ENCODE data around the gene PDGFRA. TPM values are rescaled to one million over a fixed set of nuclear protein-coding genes. Genes with fewer than 3 reads are reported as not detected.

Gene PDGFRA
- total RNA-seq, 1 donor from 2014 or later, result 100 TPM

DNA sequence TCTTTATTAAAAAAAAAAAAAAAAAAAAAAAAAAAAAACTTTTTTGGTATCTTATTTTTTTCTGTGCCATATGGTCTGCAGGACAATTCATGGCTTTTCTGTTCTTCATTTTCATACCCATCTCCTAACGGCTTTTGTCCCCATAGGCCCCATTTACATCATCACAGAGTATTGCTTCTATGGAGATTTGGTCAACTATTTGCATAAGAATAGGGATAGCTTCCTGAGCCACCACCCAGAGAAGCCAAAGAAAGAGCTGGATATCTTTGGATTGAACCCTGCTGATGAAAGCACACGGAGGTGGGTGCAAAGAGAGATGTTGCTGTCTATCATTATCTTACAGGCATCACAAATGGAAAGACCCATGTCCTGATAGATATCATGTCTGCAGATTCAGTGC lies 49.1 kb downstream of the PDGFRA start:
- no peak overlapping the region for H3K4me3 Mint-ChIP-seq
- peaks cover 28% of the 10 kb centered on the region for H3K27me3 Mint-ChIP-seq (ENCODE audit: low read depth)
- peaks cover 12% of the 10 kb centered on the region for H3K4me1 Mint-ChIP-seq
- H3K36me3 Mint-ChIP-seq, result peaks cover 17% of the 10 kb centered on the region
- H3K9me3 Mint-ChIP-seq, result peaks cover 10% of the 10 kb centered on the region
- DNase-seq (ENCODE audit: low spot score in 2 of 2, unreplicated experiment in 2 of 2), result no peak
- H3K27ac Mint-ChIP-seq, result no peak overlapping the region
- TF ChIP-seq CTCF (IDR thresholded peaks at IDR 0.05; ENCODE audit: unreplicated experiment), result no peak

DNA sequence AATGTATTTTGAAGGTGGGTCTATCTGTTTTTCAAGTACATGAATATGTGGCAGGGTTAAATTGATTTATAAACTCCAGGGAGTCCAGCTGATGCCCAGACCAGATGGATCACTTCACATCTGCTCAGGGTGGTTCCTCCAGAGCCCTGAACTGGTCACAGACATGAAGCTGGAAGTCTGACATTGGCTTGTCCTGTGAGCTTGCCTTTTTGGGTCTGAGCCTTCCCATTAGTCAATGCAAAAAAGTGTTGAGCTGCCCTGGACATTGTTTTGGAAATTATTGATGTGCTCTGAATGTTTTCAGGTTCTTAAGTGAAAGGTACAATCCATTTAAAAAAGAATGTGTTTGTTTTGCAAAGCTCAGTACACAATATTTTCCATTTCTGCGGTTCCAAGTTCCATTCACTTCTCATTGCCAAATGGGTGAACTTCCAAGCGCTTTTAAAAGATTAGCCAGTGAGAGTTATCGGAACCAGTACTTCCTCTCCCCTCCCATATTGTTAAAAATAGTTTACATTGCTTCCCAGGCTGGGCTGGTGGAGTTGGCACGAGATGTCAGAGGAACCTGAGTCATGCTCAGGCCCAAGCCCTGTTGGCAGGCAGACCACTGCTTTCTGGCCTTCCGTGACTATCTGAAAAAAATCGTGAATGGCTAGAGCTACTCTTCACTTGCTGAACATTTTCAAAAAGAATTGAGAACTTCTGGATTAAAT lies 52.1 kb downstream of the PDGFRA start:
- peaks cover 23% of the 10 kb centered on the region for H3K36me3 Mint-ChIP-seq
- H3K27ac Mint-ChIP-seq, result no peak overlapping the region
- no peak overlapping the region for H3K4me3 Mint-ChIP-seq
- peaks cover 21% of the 10 kb centered on the region for H3K9me3 Mint-ChIP-seq
- DNase-seq (ENCODE audit: low spot score in 2 of 2, unreplicated experiment in 2 of 2), result no peak
- no peak for TF ChIP-seq CTCF (IDR thresholded peaks at IDR 0.05; ENCODE audit: unreplicated experiment)
- H3K27me3 Mint-ChIP-seq (ENCODE audit: low read depth), result peaks cover 16% of the 10 kb centered on the region
- H3K4me1 Mint-ChIP-seq, result peaks cover 12% of the 10 kb centered on the region

- H3K27me3 Mint-ChIP-seq (ENCODE audit: low read depth), result peaks cover 1% of the 10 kb centered on the region
- no peak overlapping the region for H3K4me3 Mint-ChIP-seq
- DNase-seq (ENCODE audit: low spot score in 2 of 2, unreplicated experiment in 2 of 2), result no peak
- peaks cover 21% of the 10 kb centered on the region for H3K9me3 Mint-ChIP-seq
- H3K4me1 Mint-ChIP-seq, result peaks cover under 1% of the 10 kb centered on the region
- H3K27ac Mint-ChIP-seq, result no peak overlapping the region
- H3K36me3 Mint-ChIP-seq, result peaks cover 25% of the 10 kb centered on the region
- TF ChIP-seq CTCF (IDR thresholded peaks at IDR 0.05; ENCODE audit: unreplicated experiment), result no peak
These were observed 53.7 kb downstream of the PDGFRA start for GRCh38 chr4:54282837-54283236.

GRCh38 chr4:54289316-54289715 lies 60.2 kb downstream of the PDGFRA start:
- Mint-ChIP-seq H3K36me3 (peaks cover 35% of the 10 kb centered on the region), H3K4me1 (no peaks in the 10 kb centered on the region), H3K27ac (no peak overlapping the region), H3K9me3 (peaks cover 5% of the 10 kb centered on the region), H3K4me3 (no peak overlapping the region), H3K27me3 (ENCODE audit: low read depth) (no peaks in the 10 kb centered on the region)
- TF ChIP-seq CTCF (IDR thresholded peaks at IDR 0.05; ENCODE audit: unreplicated experiment), result no peak
- DNase-seq (ENCODE audit: low spot score in 2 of 2, unreplicated experiment in 2 of 2), result no peak

GRCh38 chr4:54290980-54291379 lies 61.9 kb downstream of the PDGFRA start:
- peaks cover 4% of the 10 kb centered on the region for H3K9me3 Mint-ChIP-seq
- H3K27me3 Mint-ChIP-seq (ENCODE audit: low read depth), result no peaks in the 10 kb centered on the region
- no peak for TF ChIP-seq CTCF (IDR thresholded peaks at IDR 0.05; ENCODE audit: unreplicated experiment)
- peaks cover 34% of the 10 kb centered on the region for H3K36me3 Mint-ChIP-seq
- H3K4me3 Mint-ChIP-seq, result no peak overlapping the region
- no peak overlapping the region for H3K27ac Mint-ChIP-seq
- no peaks in the 10 kb centered on the region for H3K4me1 Mint-ChIP-seq
- no peak for DNase-seq (ENCODE audit: low spot score in 2 of 2, unreplicated experiment in 2 of 2)

All from mesothelial cell of epicardium (in vitro differentiated cells).